22Rv1 (cell line): Measurements from ENCODE around the gene MALSU1.

ENCODE experiments used
- H3K27ac ChIP-seq: fragments of 450-650 bp; 2 replicates; pipeline ENCODE4 v1.5.1; 2017
- ZFX ChIP-seq: fragments of 450-650 bp; IDR thresholded peaks from 2 replicates; pipeline ENCODE4 v1.6.1; 2017; ENCODE audit warnings: antibody characterized with exemption, borderline replicate concordance
- TF ChIP-seq, protein P1 (sequence below): fragments of 450-650 bp; IDR thresholded peaks from 2 replicates; pipeline ENCODE4 v1.5.1; 2017; ENCODE audit warnings: mild to moderate bottlenecking

The MALSU1 gene

DNA sequence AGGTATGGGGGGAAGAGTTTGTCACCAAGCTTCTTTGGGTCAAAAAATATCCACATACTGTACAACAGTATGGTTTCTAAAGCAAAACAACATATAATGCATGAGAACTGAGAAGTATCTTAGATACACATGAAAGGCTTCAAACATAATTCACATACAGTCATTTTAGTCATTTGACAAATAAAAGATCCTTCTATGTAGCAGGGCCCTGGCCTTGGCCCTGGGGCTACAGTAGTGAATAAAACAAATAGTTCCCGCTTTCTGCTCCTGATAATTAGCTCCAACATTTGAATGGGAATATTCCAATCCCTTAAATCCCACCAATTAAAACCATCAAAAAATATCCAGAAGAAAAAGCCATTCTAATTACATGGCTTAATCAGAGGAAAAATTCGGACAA is 51.3 kb downstream of the MALSU1 start:
- TF ChIP-seq, protein P1, sequence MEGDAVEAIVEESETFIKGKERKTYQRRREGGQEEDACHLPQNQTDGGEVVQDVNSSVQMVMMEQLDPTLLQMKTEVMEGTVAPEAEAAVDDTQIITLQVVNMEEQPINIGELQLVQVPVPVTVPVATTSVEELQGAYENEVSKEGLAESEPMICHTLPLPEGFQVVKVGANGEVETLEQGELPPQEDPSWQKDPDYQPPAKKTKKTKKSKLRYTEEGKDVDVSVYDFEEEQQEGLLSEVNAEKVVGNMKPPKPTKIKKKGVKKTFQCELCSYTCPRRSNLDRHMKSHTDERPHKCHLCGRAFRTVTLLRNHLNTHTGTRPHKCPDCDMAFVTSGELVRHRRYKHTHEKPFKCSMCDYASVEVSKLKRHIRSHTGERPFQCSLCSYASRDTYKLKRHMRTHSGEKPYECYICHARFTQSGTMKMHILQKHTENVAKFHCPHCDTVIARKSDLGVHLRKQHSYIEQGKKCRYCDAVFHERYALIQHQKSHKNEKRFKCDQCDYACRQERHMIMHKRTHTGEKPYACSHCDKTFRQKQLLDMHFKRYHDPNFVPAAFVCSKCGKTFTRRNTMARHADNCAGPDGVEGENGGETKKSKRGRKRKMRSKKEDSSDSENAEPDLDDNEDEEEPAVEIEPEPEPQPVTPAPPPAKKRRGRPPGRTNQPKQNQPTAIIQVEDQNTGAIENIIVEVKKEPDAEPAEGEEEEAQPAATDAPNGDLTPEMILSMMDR = no peak
- TF ChIP-seq ZFX = no peak
- H3K27ac ChIP-seq = no peak overlapping the region

GRCh38 chr7:23353172-23353571 is 54.0 kb downstream of the MALSU1 start:
- H3K27ac ChIP-seq = no peak overlapping the region

GRCh38 chr7:23356168-23356567 is 57.0 kb downstream of the MALSU1 start:
- H3K27ac ChIP-seq = no peak overlapping the region
- no peak for TF ChIP-seq ZFX
- TF ChIP-seq, protein P1 = no peak

More at GRCh38 chr7:23353172-23353571, 54.0 kb downstream of the MALSU1 start:
- TF ChIP-seq, protein P1 = no peak
- TF ChIP-seq ZFX = no peak

- no peak for TF ChIP-seq ZFX
- TF ChIP-seq, protein P1 = no peak
- no peak overlapping the region for H3K27ac ChIP-seq
Observed at GRCh38 chr7:23356726-23357125, 57.6 kb downstream of the MALSU1 start.

- TF ChIP-seq ZFX = no peak
- TF ChIP-seq, protein P1 = peak; percentile 81
- no peak overlapping the region for H3K27ac ChIP-seq
Observed at GRCh38 chr7:23357190-23358093, 58.3 kb downstream of the MALSU1 start.

DNA sequence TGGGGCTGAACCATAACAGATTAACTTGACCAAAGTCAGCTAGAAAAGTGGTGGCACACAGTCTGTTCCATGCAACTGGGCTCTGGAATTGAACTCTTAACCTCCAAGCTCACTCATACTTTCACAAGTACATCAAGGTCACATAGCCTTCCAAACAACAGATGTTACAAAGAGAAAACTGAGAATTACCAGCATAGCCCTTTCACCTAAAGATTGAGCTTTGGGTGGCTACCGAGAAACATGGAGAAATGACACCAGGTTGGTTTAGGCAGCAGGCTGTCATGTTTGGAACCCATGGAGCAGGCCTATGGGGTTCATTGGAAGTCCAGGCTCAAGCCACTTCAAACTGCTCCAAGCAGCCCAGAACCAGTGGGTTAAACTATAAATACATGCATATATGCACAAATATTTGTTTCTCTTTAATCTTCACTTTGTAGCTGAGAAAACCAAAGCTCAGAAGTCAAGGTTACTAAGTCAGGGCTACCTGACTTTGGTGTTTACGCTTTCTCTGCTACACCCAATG is 59.1 kb downstream of the MALSU1 start:
- H3K27ac ChIP-seq = no peak overlapping the region
- TF ChIP-seq ZFX = no peak
- TF ChIP-seq, protein P1 = no peak
